RWPE1 (cell line): ENCODE results near the gene ZNF428.
A peak's percentile ranks its signal among the peaks of the same experiment; 100 is the strongest.
"Not testable (repeated sequence)": the region's sequence is repeated elsewhere in the genome, so short reads cannot be mapped to it uniquely, and the experiment has no call there.

ENCODE experiments used
- CTCF ChIA-PET: fragments of 350-600 bp; sonication (Branson Sonifier 250); formaldehyde crosslinking; extraction: SDS; loops from one replicate; lab custom pipeline; 2021; lab: Yijun Ruan, JAX
- POLR2A ChIA-PET: fragments of 400-600 bp; formaldehyde crosslinking; extraction: SDS; loops from one replicate; lab custom pipeline; 2020; ENCODE audit warnings: antibody characterized with exemption; ENCODE audit not compliant: low non-redundant PET; lab: Yijun Ruan, JAX
- DNase-seq: peaks from one replicate; pipeline ENCODE4 v3.0.0; 2012; ENCODE audit warnings: low spot score
- H3K27ac ChIP-seq: fragments of 450-650 bp; 2 replicates; pipeline ENCODE4 v1.5.1; 2017
- TF ChIP-seq, protein P1 (sequence below): fragments of 450-650 bp; conservative IDR thresholded peaks from 2 replicates; pipeline ENCODE4 v1.5.1; 2017; ENCODE audit warnings: low read depth, mild to moderate bottlenecking

The ZNF428 gene

DNA sequence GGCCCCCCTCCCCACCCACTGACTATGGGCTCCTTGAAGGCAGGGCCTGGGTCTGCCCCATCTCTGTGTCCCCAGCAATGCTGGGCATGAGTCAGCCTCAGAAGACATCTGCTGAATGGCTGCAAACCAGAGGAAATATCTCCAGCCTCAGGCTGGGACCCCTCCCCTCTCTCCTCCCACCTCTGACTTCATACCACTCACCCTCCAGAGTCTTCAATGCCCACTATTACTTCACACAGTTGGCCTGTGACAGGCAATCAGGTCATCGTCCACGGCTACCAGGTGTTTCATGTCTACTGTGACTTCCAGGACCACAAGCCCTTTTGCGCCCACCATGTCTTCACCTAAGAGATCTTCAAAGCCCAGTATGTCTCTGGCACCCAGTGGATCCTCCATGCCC, 7.6 kb downstream of the ZNF428 start, which contains the start of gene SRRM5:
SRRM5 (plus strand) TSS at position 301 of the 400 bp plus-strand sequence; CDS start at position 335, 34 bp downstream.
- ChIA-PET POLR2A (no interaction called here), CTCF (interaction anchor here (0.5 kb wide), 1 partner anchor 92 kb away, joined by 5 read pairs; no protein-coding TSS in a partner anchor)
- peak within 1 kb of the TSS; percentile 56 for H3K27ac ChIP-seq
- no peak for DNase-seq
- TF ChIP-seq, protein P1, sequence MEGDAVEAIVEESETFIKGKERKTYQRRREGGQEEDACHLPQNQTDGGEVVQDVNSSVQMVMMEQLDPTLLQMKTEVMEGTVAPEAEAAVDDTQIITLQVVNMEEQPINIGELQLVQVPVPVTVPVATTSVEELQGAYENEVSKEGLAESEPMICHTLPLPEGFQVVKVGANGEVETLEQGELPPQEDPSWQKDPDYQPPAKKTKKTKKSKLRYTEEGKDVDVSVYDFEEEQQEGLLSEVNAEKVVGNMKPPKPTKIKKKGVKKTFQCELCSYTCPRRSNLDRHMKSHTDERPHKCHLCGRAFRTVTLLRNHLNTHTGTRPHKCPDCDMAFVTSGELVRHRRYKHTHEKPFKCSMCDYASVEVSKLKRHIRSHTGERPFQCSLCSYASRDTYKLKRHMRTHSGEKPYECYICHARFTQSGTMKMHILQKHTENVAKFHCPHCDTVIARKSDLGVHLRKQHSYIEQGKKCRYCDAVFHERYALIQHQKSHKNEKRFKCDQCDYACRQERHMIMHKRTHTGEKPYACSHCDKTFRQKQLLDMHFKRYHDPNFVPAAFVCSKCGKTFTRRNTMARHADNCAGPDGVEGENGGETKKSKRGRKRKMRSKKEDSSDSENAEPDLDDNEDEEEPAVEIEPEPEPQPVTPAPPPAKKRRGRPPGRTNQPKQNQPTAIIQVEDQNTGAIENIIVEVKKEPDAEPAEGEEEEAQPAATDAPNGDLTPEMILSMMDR: no peak

DNA sequence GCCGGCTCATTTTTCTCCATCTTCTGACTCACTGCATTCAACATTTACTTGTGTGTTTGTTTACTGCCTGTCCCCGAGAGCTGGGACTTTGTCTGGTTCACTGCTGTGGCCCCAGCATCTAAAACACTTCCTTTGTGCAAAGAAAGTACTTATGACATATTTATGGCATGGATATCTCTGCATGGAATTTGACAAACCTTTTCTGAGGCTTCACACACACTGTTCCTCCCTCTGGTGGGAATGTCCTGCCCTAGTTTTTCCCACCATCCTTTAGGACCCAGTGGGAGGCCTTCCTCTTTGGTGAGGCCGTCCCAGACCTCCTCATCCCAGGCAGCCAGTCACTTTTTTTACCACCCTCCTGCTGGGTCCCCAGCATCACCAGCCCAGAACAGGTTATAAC, 8.9 kb downstream of the ZNF428 start:
- ChIA-PET POLR2A (no interaction called here), CTCF (no interaction called here)
- no peak for DNase-seq
- H3K27ac ChIP-seq: peak overlapping the region; percentile 56
- TF ChIP-seq, protein P1: no peak

DNA sequence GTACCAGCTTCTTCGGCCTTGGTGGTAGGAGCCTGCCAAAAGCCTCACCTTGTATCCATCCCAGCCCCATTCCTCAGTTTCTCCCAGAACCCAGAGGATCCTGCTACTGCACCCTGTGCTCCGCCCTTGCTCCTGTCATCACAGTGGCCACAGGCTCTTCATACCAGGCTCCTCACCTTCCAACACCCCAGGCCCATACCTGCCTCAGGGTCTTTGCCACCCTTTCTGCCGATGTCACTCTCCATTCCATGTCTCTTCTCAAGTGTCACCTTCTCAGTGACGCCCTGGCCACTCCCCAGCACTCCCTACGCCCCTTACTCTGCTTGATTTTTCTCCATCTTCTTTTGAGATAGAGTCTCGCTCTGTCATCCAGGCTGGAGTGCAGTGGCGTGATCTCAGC, 9.6 kb downstream of the ZNF428 start:
- DNase-seq: no peak
- H3K27ac ChIP-seq: peak overlapping the region; percentile 56
- POLR2A ChIA-PET: no interaction called here
- CTCF ChIA-PET: no interaction called here
- TF ChIP-seq, protein P1: no peak

DNA sequence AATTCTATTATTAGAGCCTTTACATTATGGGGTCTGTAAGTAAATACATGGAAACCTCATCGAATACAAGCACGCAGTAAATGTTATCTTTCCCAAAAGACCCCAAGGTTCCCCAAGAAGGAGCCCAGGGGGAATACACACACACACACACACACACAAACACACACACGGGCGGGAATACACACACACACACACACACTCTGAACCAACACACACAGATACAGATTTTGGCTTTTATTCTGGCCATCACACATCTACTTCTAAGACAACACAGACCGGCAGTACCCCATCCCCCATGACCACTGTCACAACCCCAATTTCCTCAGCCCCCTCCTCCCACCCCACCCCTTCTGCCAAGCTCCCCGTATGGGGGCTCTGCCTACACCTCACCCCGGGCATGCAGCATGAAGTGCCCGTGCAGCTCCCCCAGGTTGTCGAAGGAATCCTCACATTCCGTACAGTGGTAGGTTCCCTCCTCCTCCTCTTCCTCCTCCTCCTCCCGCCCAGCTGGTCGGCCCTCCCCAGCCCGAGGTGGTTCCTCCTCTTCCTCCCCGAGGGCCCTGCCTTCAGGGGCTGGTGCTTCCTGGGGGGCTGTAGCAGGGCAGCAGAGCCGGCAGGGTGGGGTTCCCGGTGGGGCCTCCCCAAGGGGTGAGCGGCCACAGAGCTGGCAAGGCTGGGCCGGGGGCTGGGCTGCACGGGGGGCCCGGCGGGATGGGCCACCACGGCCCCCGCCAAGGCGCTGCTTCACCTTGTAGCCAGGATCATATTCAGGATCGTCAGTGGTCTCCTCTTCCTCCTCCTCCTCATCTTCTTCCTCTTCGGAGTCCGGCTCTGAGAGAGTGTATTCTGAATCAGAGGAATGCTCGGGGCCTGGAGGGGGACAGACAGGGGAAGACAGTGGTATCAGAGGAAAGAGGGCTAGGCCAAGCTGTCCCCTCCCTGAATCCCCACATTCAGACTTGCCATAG, 11.9 kb downstream of the ZNF428 start:
- DNase-seq: no peak
- H3K27ac ChIP-seq: peak overlapping the region; percentile 88
- POLR2A ChIA-PET: interaction anchor here (0.7 kb wide), 1 partner anchor 81 kb away, joined by 3 read pairs; no protein-coding TSS in a partner anchor
- TF ChIP-seq, protein P1: no peak
- CTCF ChIA-PET: no interaction called here

DNA sequence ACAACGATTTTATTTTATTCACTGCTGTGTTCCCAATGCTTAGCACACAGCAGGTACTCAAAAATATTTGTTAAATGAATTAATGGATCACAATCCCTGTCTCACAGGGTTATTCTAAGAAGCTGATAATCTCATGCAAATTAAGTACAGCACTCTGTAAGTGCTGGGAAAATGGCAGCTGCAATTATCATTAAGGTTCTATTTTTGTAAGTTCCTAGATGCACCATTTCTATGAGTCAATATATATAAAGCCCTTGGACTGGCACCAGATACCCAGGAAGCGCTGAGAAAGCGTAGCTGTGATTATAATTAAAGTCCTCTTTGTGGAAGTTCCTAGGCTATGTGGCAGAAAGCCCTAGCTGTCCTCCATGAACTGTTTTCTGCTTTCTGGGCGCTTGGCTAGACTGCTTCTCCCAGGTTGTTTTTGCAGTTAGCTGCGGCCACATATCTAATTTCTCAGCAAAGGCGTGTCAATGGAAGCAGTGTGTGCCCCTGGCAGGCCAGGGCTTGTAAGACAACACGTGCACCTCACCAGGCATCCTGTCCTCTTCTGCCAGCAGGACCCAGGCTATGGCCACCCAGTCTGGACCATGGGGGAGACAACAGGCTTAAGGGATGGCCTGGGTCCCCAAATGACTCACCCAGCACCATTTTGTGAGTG, 12.7 kb downstream of the ZNF428 start:
- H3K27ac ChIP-seq: peak overlapping the region; percentile 88
- CTCF ChIA-PET: interaction anchor here (0.7 kb wide), 1 partner anchor 19 kb away, joined by 3 read pairs; no protein-coding TSS in a partner anchor
- POLR2A ChIA-PET: interaction anchor here (0.7 to 1.4 kb wide), 2 partner anchors 11 to 81 kb away, joined by 3 to 5 read pairs; partner anchors contain the start of genes IRGQ and ZNF576
- DNase-seq: peak; percentile 57
- TF ChIP-seq, protein P1: no peak

DNA sequence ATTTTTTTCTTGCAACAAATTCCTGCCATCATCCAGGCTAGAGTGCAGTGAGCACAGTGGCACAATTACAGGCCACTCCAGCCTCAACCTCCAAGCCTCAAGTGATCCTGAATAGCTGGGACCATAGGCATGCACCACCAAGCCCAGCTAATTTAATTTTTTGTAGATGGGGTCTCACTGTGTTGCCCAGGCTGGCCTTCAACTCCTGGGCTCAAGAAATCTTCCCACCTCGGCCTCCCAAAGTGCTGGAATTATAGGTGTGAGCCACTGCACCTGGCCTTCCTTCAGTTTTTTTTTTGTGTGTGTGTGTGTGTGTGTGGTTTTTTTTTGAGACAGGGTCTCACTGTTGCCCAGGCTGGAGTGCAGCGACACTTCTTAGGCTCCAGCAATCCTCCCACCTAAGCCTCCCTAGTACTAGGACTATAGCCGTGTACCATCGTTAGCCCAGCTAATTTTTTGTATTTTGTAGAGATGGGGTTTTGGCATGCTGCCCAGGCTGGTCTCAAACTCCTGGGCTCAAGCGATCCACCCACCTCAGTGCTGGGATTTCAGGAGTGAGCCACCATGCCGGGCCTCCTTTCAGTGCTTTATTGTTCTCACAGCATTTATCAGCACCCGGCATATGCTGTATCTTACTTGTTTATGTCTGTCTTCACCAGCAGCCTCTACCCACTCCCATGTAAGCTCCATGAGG, 13.4 kb downstream of the ZNF428 start:
- ChIA-PET POLR2A (interaction anchor here (1.4 kb wide), 1 partner anchor 10 kb away, joined by 5 read pairs; the partner anchor contains the start of genes IRGQ and ZNF576), CTCF (interaction anchor here (0.7 kb wide), 1 partner anchor 18 kb away, joined by 3 read pairs; no protein-coding TSS in a partner anchor)
- TF ChIP-seq, protein P1: no peak

DNA sequence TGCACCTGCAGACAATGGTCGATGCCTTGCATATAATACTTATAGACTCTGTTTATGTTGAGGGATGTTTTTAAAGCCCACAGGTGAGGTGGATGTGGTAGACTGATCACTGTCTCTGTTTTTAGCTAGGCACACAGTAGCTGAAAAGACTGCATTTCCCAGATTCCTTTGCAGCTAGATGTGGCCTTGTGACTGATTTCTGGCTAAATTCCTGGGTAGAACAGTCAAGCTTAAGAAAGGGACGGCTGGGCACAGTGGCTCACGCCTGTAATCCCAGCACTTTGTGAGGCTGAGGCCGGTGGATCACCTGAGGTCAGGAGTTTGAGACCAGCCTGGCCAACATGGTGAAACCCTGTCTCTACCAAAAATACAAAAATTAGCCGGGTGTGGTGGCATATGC, 19.1 kb downstream of the ZNF428 start:
- CTCF ChIA-PET: interaction anchor here (0.7 kb wide), 1 partner anchor 1461 kb away, joined by 3 read pairs; no protein-coding TSS in a partner anchor
- H3K27ac ChIP-seq: peak overlapping the region; percentile 31
- POLR2A ChIA-PET, DNase-seq: not testable (repeated sequence)

More for the DNA sequence above, 13.4 kb downstream of the ZNF428 start:
- DNase-seq: no peak
- peak overlapping the region; percentile 88 for H3K27ac ChIP-seq
